Mesenchymal stem cell (in vitro differentiated cells and primary cell): Measurements from ENCODE around the gene PANK2.
A peak's percentile ranks its signal among the peaks of the same experiment; 100 is the strongest.
"Not testable (repeated sequence)": the region's sequence is repeated elsewhere in the genome, so short reads cannot be mapped to it uniquely, and the experiment has no call there.

Source experiments
- DNase-seq: peaks from one replicate; pipeline ENCODE4 v3.0.0-alpha.2; 2013
- H2AFZ ChIP-seq: one replicate; pipeline ENCODE4 v1.6.1; 2013; ENCODE audit warnings: low read depth, mild to moderate bottlenecking, control low read depth, inconsistent platforms, low read length, moderate library complexity
- H2AK5ac ChIP-seq: 2 replicates; pipeline ENCODE4 v1.6.1; 2013; ENCODE audit warnings: low read length, moderate library complexity, mild to moderate bottlenecking, inconsistent platforms; ENCODE audit not compliant: severe bottlenecking
- H2BK120ac ChIP-seq: one replicate; pipeline ENCODE4 v1.6.1; 2013; ENCODE audit warnings: low read depth, mild to moderate bottlenecking, inconsistent platforms, low read length, moderate library complexity
- H2BK12ac ChIP-seq, 2 experiments: one replicate each; pipeline ENCODE4 v1.6.1; 2013; ENCODE audit warnings: inconsistent platforms in 2 of 2, low read length in 2 of 2, mild to moderate bottlenecking in 2 of 2, moderate library complexity in 2 of 2, control low read depth in 1 of 2
- H2BK15ac ChIP-seq: one replicate; pipeline ENCODE4 v1.6.1; 2013; ENCODE audit warnings: mild to moderate bottlenecking, low read depth, inconsistent platforms; ENCODE audit not compliant: poor library complexity, severe bottlenecking
- H2BK5ac ChIP-seq: 2 replicates; pipeline ENCODE4 v1.6.1; 2013; ENCODE audit warnings: low read depth, mild to moderate bottlenecking, low read length, control low read depth, inconsistent platforms; ENCODE audit not compliant: poor library complexity, severe bottlenecking
- H3K14ac ChIP-seq, 2 experiments: one replicate each; pipeline ENCODE4 v1.6.1; 2013; ENCODE audit warnings: inconsistent platforms in 2 of 2, low read length in 2 of 2, control low read depth in 1 of 2, mild to moderate bottlenecking in 1 of 2, moderate library complexity in 1 of 2
- H3K18ac ChIP-seq, 2 experiments: one replicate each; pipeline ENCODE4 v1.6.1; 2013; ENCODE audit warnings: inconsistent platforms in 2 of 2, low read length in 2 of 2, control low read depth in 1 of 2, low read depth in 1 of 2, mild to moderate bottlenecking in 1 of 2
- H3K23ac ChIP-seq, 2 experiments: one replicate each; pipeline ENCODE4 v1.6.1; 2013; ENCODE audit warnings: inconsistent platforms in 2 of 2, low read length in 2 of 2, mild to moderate bottlenecking in 2 of 2, moderate library complexity in 2 of 2, control low read depth in 1 of 2
- H3K27ac ChIP-seq: 2 replicates; pipeline ENCODE4 v1.5.1; 2013; ENCODE audit warnings: mild to moderate bottlenecking, moderate library complexity, low read length, control low read depth, inconsistent platforms; ENCODE audit not compliant: poor library complexity, severe bottlenecking
- H3K27me3 ChIP-seq, 2 experiments: 2 replicates each; pipeline versions ENCODE4 v1.6.1 to v1.7.0; 2013; ENCODE audit warnings: low read length in 2 of 2, mild to moderate bottlenecking in 2 of 2, moderate library complexity in 2 of 2, control low read depth in 1 of 2, inconsistent platforms in 1 of 2; ENCODE audit not compliant: control insufficient read depth in 1 of 2, insufficient read depth in 1 of 2
- H3K36me3 ChIP-seq, 2 experiments: 2 replicates each; pipeline versions ENCODE4 v1.6.1 to v1.7.0; 2013; ENCODE audit warnings: low read length in 2 of 2, control low read depth in 1 of 2, inconsistent platforms in 1 of 2, low read depth in 1 of 2, mild to moderate bottlenecking in 1 of 2; ENCODE audit not compliant: insufficient read depth in 2 of 2, control insufficient read depth in 1 of 2
- H3K4ac ChIP-seq, 2 experiments: one replicate each; pipeline ENCODE4 v1.6.1; 2013; ENCODE audit warnings: inconsistent platforms in 2 of 2, low read length in 2 of 2, mild to moderate bottlenecking in 2 of 2, moderate library complexity in 2 of 2, control low read depth in 1 of 2, low read depth in 1 of 2
- H3K4me1 ChIP-seq: 2 replicates; pipeline ENCODE4 v1.6.1; 2013; ENCODE audit warnings: low read depth, low read length, control low read depth; ENCODE audit not compliant: control insufficient read depth, insufficient read depth
- H3K4me2 ChIP-seq: 2 replicates; pipeline ENCODE4 v1.6.1; 2013; ENCODE audit warnings: low read length, mild to moderate bottlenecking, inconsistent platforms; ENCODE audit not compliant: poor library complexity, severe bottlenecking
- H3K4me3 ChIP-seq, 2 experiments: 2 replicates each; pipeline versions ENCODE4 v1.5.1 to v1.7.0; 2013; ENCODE audit warnings: low read length in 2 of 2, mild to moderate bottlenecking in 2 of 2, control low read depth in 1 of 2, low read depth in 1 of 2; ENCODE audit not compliant: insufficient read depth in 1 of 2
- H3K79me1 ChIP-seq: replicated peaks from 2 replicates; pipeline ENCODE4 v1.6.1; 2013; ENCODE audit warnings: mild to moderate bottlenecking, control low read depth, low read length, inconsistent platforms; ENCODE audit not compliant: poor library complexity, severe bottlenecking
- H3K9ac ChIP-seq: 2 replicates; pipeline ENCODE4 v1.7.0; 2013; ENCODE audit warnings: mild to moderate bottlenecking, low read length, moderate library complexity
- H3K9me3 ChIP-seq: 2 replicates; pipeline ENCODE4 v1.7.0; 2013; ENCODE audit warnings: mild to moderate bottlenecking, low read length; ENCODE audit not compliant: control insufficient read depth
- H4K8ac ChIP-seq: one replicate; pipeline ENCODE4 v1.6.1; 2013; ENCODE audit warnings: inconsistent platforms, mild to moderate bottlenecking, low read length, moderate library complexity
- H4K91ac ChIP-seq: one replicate; pipeline ENCODE4 v1.6.1; 2013; ENCODE audit warnings: mild to moderate bottlenecking, low read length, inconsistent platforms
- WGBS: methylation state at CpG from one replicate; pipeline ENCODE4 v1.1.7; 2013; ENCODE audit warnings: mixed read lengths; 5-methylcytosine and 5-hydroxymethylcytosine counted together

Gene PANK2

GRCh38 chr20:3946666-3947065 lies 57.5 kb downstream of the PANK2 start:
- H4K8ac ChIP-seq, H3K4me2 ChIP-seq, H3K27ac ChIP-seq, H2BK15ac ChIP-seq, H3K4ac ChIP-seq, H3K79me1 ChIP-seq, H3K23ac ChIP-seq, H3K18ac ChIP-seq, H3K9ac ChIP-seq, H3K9me3 ChIP-seq, DNase-seq, H2BK12ac ChIP-seq, H2BK5ac ChIP-seq, H4K91ac ChIP-seq, H3K14ac ChIP-seq, H3K4me1 ChIP-seq, H2AK5ac ChIP-seq, H3K4me3 ChIP-seq, H3K27me3 ChIP-seq, H2AFZ ChIP-seq, H2BK120ac ChIP-seq: not testable (repeated sequence)
- H3K36me3 ChIP-seq: peaks cover 4 to 94% of the 10 kb centered on the region in 2 experiments
- WGBS: over 99% methylated on average over 6 of the region's 7 CpGs

- H3K79me1 ChIP-seq: peaks cover 9% of the 10 kb centered on the region
- DNase-seq: no peak
- no peak overlapping the region for H2BK120ac ChIP-seq
- 95% methylated on average over 3 of the region's 3 CpGs for WGBS
- no peak overlapping the region for H3K4me2 ChIP-seq
- H3K4me1 ChIP-seq: no peaks in the 10 kb centered on the region
- no peak overlapping the region for H2AFZ ChIP-seq
- peaks cover 7 to 79% of the 10 kb centered on the region in 2 experiments for H3K36me3 ChIP-seq
- no peak overlapping the region for H2BK5ac ChIP-seq
- H4K91ac ChIP-seq: no peak overlapping the region
- no peak overlapping the region for H3K23ac ChIP-seq
- no peak overlapping the region for H2BK12ac ChIP-seq
- H3K4ac ChIP-seq: no peak overlapping the region
- H3K9me3 ChIP-seq: no peaks in the 10 kb centered on the region
- H2AK5ac ChIP-seq: no peak overlapping the region
- H3K27ac ChIP-seq: no peak overlapping the region
- no peak overlapping the region for H3K4me3 ChIP-seq
- no peak overlapping the region for H3K18ac ChIP-seq
- no peaks in the 10 kb centered on the region for H3K27me3 ChIP-seq
- no peak overlapping the region for H3K14ac ChIP-seq
- no peak overlapping the region for H4K8ac ChIP-seq
- H3K9ac ChIP-seq: no peak overlapping the region
- H2BK15ac ChIP-seq: no peak overlapping the region
Observed at GRCh38 chr20:3964719-3965118, 75.5 kb downstream of the PANK2 start.

GRCh38 chr20:3966571-3966970 lies 77.4 kb downstream of the PANK2 start:
- H2BK120ac ChIP-seq: no peak overlapping the region
- H2BK12ac ChIP-seq: no peak overlapping the region
- no peak overlapping the region for H3K27ac ChIP-seq
- H4K91ac ChIP-seq: no peak overlapping the region
- peak overlapping the region; percentile 75 for H4K8ac ChIP-seq
- no peak overlapping the region for H3K23ac ChIP-seq
- no peak overlapping the region for H3K4me2 ChIP-seq
- H3K79me1 ChIP-seq: peaks cover 13% of the 10 kb centered on the region
- no peak overlapping the region for H3K9ac ChIP-seq
- no peak overlapping the region for H3K4me3 ChIP-seq
- H3K9me3 ChIP-seq: no peaks in the 10 kb centered on the region
- H3K4ac ChIP-seq: no peak overlapping the region
- H3K4me1 ChIP-seq: no peaks in the 10 kb centered on the region
- H3K36me3 ChIP-seq: peaks cover 7 to 67% of the 10 kb centered on the region in 2 experiments
- no peak overlapping the region for H3K14ac ChIP-seq
- H2AK5ac ChIP-seq: no peak overlapping the region
- no peak overlapping the region for H3K18ac ChIP-seq
- H2AFZ ChIP-seq: no peak overlapping the region
- DNase-seq: no peak
- no peaks in the 10 kb centered on the region for H3K27me3 ChIP-seq
- H2BK15ac ChIP-seq: no peak overlapping the region
- H2BK5ac ChIP-seq: no peak overlapping the region

- peaks cover 7 to 41% of the 10 kb centered on the region in 2 experiments for H3K36me3 ChIP-seq
- H3K4me1 ChIP-seq: no peaks in the 10 kb centered on the region
- no peak overlapping the region for H3K18ac ChIP-seq
- no peak overlapping the region for H2AFZ ChIP-seq
- H2BK5ac ChIP-seq: no peak overlapping the region
- H3K27ac ChIP-seq: no peak overlapping the region
- no peaks in the 10 kb centered on the region for H3K27me3 ChIP-seq
- no peaks in the 10 kb centered on the region for H3K9me3 ChIP-seq
- no peak overlapping the region for H3K4ac ChIP-seq
- 83% methylated on average over 5 of the region's 5 CpGs for WGBS
- no peak for DNase-seq
- peak overlapping the region in 1 of 2 experiments; percentile 54 for H2BK12ac ChIP-seq
- H4K8ac ChIP-seq: no peak overlapping the region
- no peak overlapping the region for H3K14ac ChIP-seq
- no peak overlapping the region for H4K91ac ChIP-seq
- H3K79me1 ChIP-seq: peaks cover 13% of the 10 kb centered on the region
- H3K4me2 ChIP-seq: no peak overlapping the region
- H3K4me3 ChIP-seq: no peak overlapping the region
- no peak overlapping the region for H3K23ac ChIP-seq
- no peak overlapping the region for H2BK15ac ChIP-seq
- H2BK120ac ChIP-seq: no peak overlapping the region
- no peak overlapping the region for H2AK5ac ChIP-seq
- no peak overlapping the region for H3K9ac ChIP-seq
Observed at GRCh38 chr20:3970016-3970415, 80.8 kb downstream of the PANK2 start.
